ENCODE data around the gene ALG14.

Gene ALG14

DNA sequence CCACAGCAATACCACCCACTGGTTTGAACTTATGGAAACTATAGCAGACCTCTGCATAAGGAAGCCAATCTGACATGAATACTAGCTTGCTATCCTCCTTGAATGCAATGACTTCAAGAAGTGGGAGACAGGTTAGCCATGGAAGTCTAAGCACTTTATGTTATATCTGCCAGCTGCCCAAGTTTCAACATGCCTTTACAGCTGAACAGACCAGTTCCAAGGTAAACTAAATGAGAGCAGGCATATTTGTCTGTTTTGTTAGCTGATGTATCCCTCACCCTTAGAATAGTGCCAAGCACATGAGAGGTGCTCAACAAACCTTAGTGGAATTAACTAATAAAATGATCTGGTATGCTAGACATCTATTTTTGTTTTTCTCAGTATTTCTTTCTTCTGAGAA is 65.1 kb downstream of the ALG14 start:
- Histone ChIP-seq H3K4me2 (ENCODE audit: low read length) (no peak overlapping the region), H2AFZ (ENCODE audit: low read length) (no peak overlapping the region), H3K4me1 (ENCODE audit: insufficient read depth, low read length, severe bottlenecking) (peaks cover 4% of the 10 kb centered on the region), H3K79me2 (ENCODE audit: insufficient read depth, low read length) (no peaks in the 10 kb centered on the region), H3K27me3 (ENCODE audit: insufficient read depth, low read length) (no peaks in the 10 kb centered on the region), H3F3A (ENCODE audit: insufficient read depth, low read length) (no peaks in the 10 kb centered on the region), H3K9me3 (ENCODE audit: low read length) (no peaks in the 10 kb centered on the region), H3K27ac (ENCODE audit: low read depth, low read length, poor library complexity, severe bottlenecking) (no peak overlapping the region), H4K20me1 (ENCODE audit: insufficient read depth, low read length) (no peaks in the 10 kb centered on the region), H3K4me3 (ENCODE audit: low read depth, low read length, poor library complexity, severe bottlenecking) (no peak overlapping the region), H3K9ac (ENCODE audit: low read length) (no peak overlapping the region), H3K9me2 (ENCODE audit: low read depth, low read length) (no peaks in the 10 kb centered on the region), H3K36me3 (ENCODE audit: insufficient read depth, low read length) (no peaks in the 10 kb centered on the region)
- TF ChIP-seq EZH2 (IDR thresholded peaks at IDR 0.05; ENCODE audit: borderline replicate concordance, low read length), result no peak
- TF ChIP-seq, protein P1, sequence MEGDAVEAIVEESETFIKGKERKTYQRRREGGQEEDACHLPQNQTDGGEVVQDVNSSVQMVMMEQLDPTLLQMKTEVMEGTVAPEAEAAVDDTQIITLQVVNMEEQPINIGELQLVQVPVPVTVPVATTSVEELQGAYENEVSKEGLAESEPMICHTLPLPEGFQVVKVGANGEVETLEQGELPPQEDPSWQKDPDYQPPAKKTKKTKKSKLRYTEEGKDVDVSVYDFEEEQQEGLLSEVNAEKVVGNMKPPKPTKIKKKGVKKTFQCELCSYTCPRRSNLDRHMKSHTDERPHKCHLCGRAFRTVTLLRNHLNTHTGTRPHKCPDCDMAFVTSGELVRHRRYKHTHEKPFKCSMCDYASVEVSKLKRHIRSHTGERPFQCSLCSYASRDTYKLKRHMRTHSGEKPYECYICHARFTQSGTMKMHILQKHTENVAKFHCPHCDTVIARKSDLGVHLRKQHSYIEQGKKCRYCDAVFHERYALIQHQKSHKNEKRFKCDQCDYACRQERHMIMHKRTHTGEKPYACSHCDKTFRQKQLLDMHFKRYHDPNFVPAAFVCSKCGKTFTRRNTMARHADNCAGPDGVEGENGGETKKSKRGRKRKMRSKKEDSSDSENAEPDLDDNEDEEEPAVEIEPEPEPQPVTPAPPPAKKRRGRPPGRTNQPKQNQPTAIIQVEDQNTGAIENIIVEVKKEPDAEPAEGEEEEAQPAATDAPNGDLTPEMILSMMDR (IDR thresholded peaks at IDR 0.05; ENCODE audit: low read length), result no peak

DNA sequence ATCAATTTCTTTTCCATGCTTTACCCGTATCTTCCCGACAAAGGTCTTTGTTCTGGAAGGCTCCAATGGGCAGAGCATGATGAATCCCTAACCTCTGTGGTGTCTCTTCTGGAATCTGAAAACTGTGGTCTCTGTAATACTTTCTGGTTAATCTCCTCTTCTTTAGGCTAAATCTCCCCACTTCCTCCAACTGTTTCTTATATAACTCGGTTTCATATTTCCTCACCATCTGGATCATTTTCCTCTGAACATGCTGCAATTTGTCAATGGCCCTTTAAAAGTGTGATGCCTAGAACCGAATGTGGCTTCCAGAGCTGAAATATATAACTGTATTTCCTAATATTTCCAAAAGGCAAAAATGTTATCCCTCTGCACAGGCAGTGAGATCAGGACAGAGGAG is 66.1 kb downstream of the ALG14 start:
- Histone ChIP-seq H3K9me2 (ENCODE audit: low read depth, low read length) (no peaks in the 10 kb centered on the region), H3K4me1 (ENCODE audit: insufficient read depth, low read length, severe bottlenecking) (peaks cover 8% of the 10 kb centered on the region), H3K36me3 (ENCODE audit: insufficient read depth, low read length) (no peaks in the 10 kb centered on the region), H3K79me2 (ENCODE audit: insufficient read depth, low read length) (no peaks in the 10 kb centered on the region), H3K9ac (ENCODE audit: low read length) (no peak overlapping the region), H3K9me3 (ENCODE audit: low read length) (no peaks in the 10 kb centered on the region), H3K27ac (ENCODE audit: low read depth, low read length, poor library complexity, severe bottlenecking) (no peak overlapping the region), H2AFZ (ENCODE audit: low read length) (no peak overlapping the region), H3K4me3 (ENCODE audit: low read depth, low read length, poor library complexity, severe bottlenecking) (no peak overlapping the region), H3K4me2 (ENCODE audit: low read length) (no peak overlapping the region), H3F3A (ENCODE audit: insufficient read depth, low read length) (no peaks in the 10 kb centered on the region), H4K20me1 (ENCODE audit: insufficient read depth, low read length) (no peaks in the 10 kb centered on the region), H3K27me3 (ENCODE audit: insufficient read depth, low read length) (no peaks in the 10 kb centered on the region)
- TF ChIP-seq, protein P1 (IDR thresholded peaks at IDR 0.05; ENCODE audit: low read length), result no peak
- TF ChIP-seq EZH2 (IDR thresholded peaks at IDR 0.05; ENCODE audit: borderline replicate concordance, low read length), result no peak

DNA sequence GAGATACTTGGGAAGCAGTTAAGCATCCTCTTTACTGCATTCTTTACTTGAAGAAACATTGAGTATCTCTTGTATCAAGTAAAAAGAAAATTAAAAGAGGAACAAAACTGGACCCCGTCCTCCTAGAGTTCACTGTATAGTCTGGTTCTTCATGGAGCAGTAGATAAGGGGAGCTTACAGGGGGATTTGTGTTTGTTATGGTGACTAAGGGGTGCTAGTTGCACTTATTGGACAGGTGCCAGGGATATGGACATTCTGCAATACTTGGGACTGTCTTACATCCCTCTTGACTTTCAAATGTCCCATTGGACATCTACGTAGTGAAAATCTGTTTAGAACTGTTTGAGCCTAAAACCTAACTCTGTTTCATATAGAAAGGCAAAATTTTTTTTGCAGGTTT is 67.2 kb downstream of the ALG14 start:
- Histone ChIP-seq H3K9me2 (ENCODE audit: low read depth, low read length) (no peaks in the 10 kb centered on the region), H3K36me3 (ENCODE audit: insufficient read depth, low read length) (no peaks in the 10 kb centered on the region)

More for the DNA sequence above, 67.2 kb downstream of the ALG14 start:
- no peaks in the 10 kb centered on the region for H3F3A ChIP-seq (ENCODE audit: insufficient read depth, low read length)
- no peak overlapping the region for H3K27ac ChIP-seq (ENCODE audit: low read depth, low read length, poor library complexity, severe bottlenecking)
- H3K79me2 ChIP-seq (ENCODE audit: insufficient read depth, low read length), result no peaks in the 10 kb centered on the region
- TF ChIP-seq, protein P1 (IDR thresholded peaks at IDR 0.05; ENCODE audit: low read length), result no peak
- no peak for TF ChIP-seq EZH2 (IDR thresholded peaks at IDR 0.05; ENCODE audit: borderline replicate concordance, low read length)
- no peak overlapping the region for H3K4me3 ChIP-seq (ENCODE audit: low read depth, low read length, poor library complexity, severe bottlenecking)
- no peak overlapping the region for H3K9ac ChIP-seq (ENCODE audit: low read length)
- no peak overlapping the region for H3K4me2 ChIP-seq (ENCODE audit: low read length)
- no peaks in the 10 kb centered on the region for H4K20me1 ChIP-seq (ENCODE audit: insufficient read depth, low read length)
- H3K9me3 ChIP-seq (ENCODE audit: low read length), result no peaks in the 10 kb centered on the region
- peaks cover 8% of the 10 kb centered on the region for H3K4me1 ChIP-seq (ENCODE audit: insufficient read depth, low read length, severe bottlenecking)
- no peaks in the 10 kb centered on the region for H3K27me3 ChIP-seq (ENCODE audit: insufficient read depth, low read length)
- H2AFZ ChIP-seq (ENCODE audit: low read length), result no peak overlapping the region

Data from OCI-LY1 (cell line).